PFSK-1 (cell line): ENCODE data around the gene PAPOLB.

Source experiments
- POLR2AphosphoS5 ChIP-seq: IDR thresholded peaks from 2 replicates; pipeline ENCODE4 v1.6.1; 2012; ENCODE audit warnings: low read depth, mild to moderate bottlenecking, control low read depth, low read length, moderate library complexity
- REST ChIP-seq, 2 experiments: IDR thresholded peaks; 2 replicates each; pipeline versions ENCODE4 v1.6.1 to v1.8.0; 2011 to 2012; ENCODE audit warnings: low read depth in 2 of 2, low read length in 2 of 2, control low read depth in 1 of 2, inconsistent platforms in 1 of 2, mild to moderate bottlenecking in 1 of 2, moderate library complexity in 1 of 2; ENCODE audit not compliant: insufficient read depth in 1 of 2
- SIN3A ChIP-seq: IDR thresholded peaks from 2 replicates; pipeline ENCODE4 v1.6.1; 2012; ENCODE audit warnings: mild to moderate bottlenecking, low read length, moderate library complexity, borderline replicate concordance; ENCODE audit not compliant: insufficient read depth
- TAF1 ChIP-seq: IDR thresholded peaks from 2 replicates; pipeline ENCODE4 v1.6.1; 2012; ENCODE audit warnings: low read length, control low read depth, borderline replicate concordance; ENCODE audit not compliant: insufficient read depth

DNA sequence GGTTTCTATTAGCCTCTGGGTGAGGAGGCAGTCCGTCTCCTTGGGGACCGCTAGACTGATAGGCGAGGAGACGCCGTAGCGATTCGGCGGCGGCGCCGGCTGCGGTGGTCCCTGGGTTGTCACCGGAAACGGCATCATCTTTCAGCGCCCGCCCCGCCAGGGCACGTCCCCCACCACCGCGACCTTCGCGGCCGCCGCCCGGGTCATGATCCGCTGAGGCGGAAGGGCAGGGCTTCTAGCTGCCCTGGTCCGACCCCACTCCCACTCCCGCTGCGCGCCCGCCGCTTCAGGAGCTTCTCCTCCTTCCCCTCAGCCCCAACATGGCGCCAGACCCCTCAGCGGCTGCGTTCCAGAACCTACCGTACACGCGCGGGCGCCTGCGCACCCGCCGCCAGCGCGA lies at the start of gene PAPOLB:
- TF ChIP-seq TAF1 (no peak), SIN3A (no peak), POLR2AphosphoS5 (no peak), REST (IDR thresholded peaks at IDR 0.05; ENCODE audit: insufficient read depth in 1 of 2, low read depth in 2 of 2, low read length in 2 of 2) (no peak)
